ENCODE measurements around the gene KAT2A. TPM values are rescaled to one million over a fixed set of nuclear protein-coding genes. Genes with fewer than 3 reads are reported as not detected.

The KAT2A gene
- total RNA-seq, 1 experiment from 2014 or later = 41.2 TPM

DNA sequence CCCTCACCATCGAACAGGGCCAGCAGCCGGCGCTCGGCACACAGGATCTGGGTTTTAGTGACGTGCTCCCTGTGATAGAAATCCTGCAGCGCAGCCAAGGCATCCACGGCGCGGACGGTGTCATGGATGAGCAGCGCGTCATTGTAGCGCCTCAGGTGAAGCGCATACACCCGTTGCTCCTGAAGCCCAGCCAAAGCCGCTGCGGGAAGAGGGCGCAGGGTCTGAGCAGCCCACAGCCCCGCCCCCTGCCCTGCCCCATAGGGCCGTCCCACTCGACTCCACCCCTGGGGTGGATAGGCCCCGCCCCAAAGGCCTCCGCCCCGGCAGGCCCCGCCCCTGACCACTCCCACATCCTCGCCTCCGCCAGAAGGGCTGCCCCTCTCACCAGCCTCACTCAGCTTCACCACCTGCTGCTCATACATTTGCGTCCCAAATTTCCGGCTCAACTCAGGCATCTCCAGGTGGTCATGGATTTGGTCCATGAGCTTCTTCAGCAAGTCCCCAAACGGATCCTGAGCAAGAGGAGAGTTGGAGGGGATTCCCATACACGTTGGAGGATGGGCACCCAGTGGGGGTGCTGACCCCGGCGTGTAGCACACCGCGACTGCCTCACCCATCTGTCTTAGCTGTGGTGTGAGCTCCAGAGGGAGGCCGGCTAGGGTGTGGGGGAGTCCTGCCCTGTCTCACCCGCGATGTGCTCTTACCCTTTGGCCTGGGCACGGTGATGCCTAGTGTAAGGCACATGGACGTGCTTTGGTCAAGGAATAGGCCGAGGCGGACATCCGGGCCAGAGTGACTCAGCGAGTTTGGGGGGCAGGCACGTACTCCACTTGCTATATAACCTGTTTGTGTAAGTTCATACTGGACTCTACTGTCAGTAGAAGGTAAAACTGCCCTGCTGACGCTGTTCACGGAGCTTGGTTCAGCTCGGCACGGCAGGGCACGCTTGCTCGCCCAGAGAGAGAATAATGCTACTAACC lies 13.3 kb downstream of the KAT2A start:
- ChIA-PET CTCF (interaction anchor here (0.9 to 1.3 kb wide), 3 partner anchors 10 to 47 kb away, joined by 3 read pairs; no protein-coding TSS in a partner anchor), RAD21 (ENCODE audit: low non-redundant PET in 1 of 2, low total read pairs in 2 of 2, uncharacterized antibody in 2 of 2, unreplicated experiment in 2 of 2) (interaction anchor here in 1 of 2 experiments (0.7 kb wide), 1 partner anchor 72 kb away, joined by 6 read pairs; no protein-coding TSS in a partner anchor), POLR2A (interaction anchor here (1.4 kb wide), 1 partner anchor 53 kb away, joined by 3 read pairs; no protein-coding TSS in a partner anchor)
- peak overlapping the region; percentile 33 to 51 for H3K4me3 ChIP-seq (replicated peaks in 1 of 2; ENCODE audit: low read depth in 1 of 2, low read length in 2 of 2)
- intact Hi-C loops (cut with micrococcal nuclease) = no loop called here
- H3K36me3 ChIP-seq (ENCODE audit: control insufficient read depth in 1 of 2, insufficient read depth in 2 of 2, low read length in 2 of 2) = no peaks in the 10 kb centered on the region
- H3K4me2 ChIP-seq (ENCODE audit: low read length) = peak overlapping the region; percentile 82
- ATAC-seq = peak; percentile 99
- peak; percentile 74 for DNase-seq (ENCODE audit: low read depth, low spot score)
- no peaks in the 10 kb centered on the region for H3K27me3 ChIP-seq (ENCODE audit: insufficient read depth, low read length)
- TF ChIP-seq FOSL1 (IDR thresholded peaks at IDR 0.05; ENCODE audit: low read depth) = no peak
- no peak for TF ChIP-seq TCF7L2 (IDR thresholded peaks at IDR 0.05; ENCODE audit: borderline replicate concordance, extremely low read depth, insufficient read depth, insufficient read length)
- peak; percentile 66 for TF ChIP-seq POLR2AphosphoS5 (IDR thresholded peaks at IDR 0.05; ENCODE audit: low read depth, low read length)
- H3K9me3 ChIP-seq (ENCODE audit: control insufficient read depth in 1 of 2, insufficient read depth in 1 of 2, low read depth in 1 of 2, low read length in 2 of 2) = no peaks in the 10 kb centered on the region
- no peak overlapping the region; the same call in 1 of the 2 replicates for H3K27ac ChIP-seq (ENCODE audit: low read depth, low read length)
- peaks cover 7 to 15% of the 10 kb centered on the region in 2 experiments; a peak in 3 of 4 replicates for H3K4me1 ChIP-seq (ENCODE audit: control insufficient read depth in 1 of 2, insufficient read depth in 2 of 2, low read length in 2 of 2)
- H3K79me2 ChIP-seq (ENCODE audit: insufficient read depth, low read length) = no peaks in the 10 kb centered on the region
- peak overlapping the region; percentile 43; the same call in 1 of the 2 replicates for H3K9ac ChIP-seq (ENCODE audit: low read length)
- H3K9me2 ChIP-seq (ENCODE audit: insufficient read depth) = no peaks in the 10 kb centered on the region
- BruUV-seq (replicated peaks) = no TSS peak
- no peaks in the 10 kb centered on the region for H4K20me1 ChIP-seq (ENCODE audit: insufficient read depth)
- no peak overlapping the region for H2AFZ ChIP-seq (ENCODE audit: low read depth, low read length, poor library complexity, severe bottlenecking)

DNA sequence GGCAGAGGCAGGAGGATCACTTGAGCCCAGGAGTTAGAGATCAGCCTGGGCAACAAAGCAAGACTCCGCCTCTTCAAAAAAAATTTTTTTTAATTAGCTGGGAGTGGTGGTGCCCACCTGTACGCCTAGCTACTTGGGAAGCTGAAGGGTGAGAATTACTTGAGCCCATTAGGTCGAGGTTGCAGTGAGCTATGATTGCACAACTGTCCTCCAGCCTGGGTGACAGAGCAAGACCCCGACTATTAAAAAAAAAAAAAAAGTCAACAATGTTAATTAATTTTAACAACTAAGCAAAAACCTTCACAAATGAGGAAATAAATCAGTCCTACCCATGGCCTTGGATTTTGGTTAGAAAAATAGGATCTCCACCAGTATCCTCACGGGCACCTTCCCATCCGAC lies 14.0 kb downstream of the KAT2A start:
- H3K9ac ChIP-seq (ENCODE audit: low read length) = peak overlapping the region; percentile 43; the same call in 1 of the 2 replicates
- no TSS peak for BruUV-seq (replicated peaks)
- no peaks in the 10 kb centered on the region for H3K79me2 ChIP-seq (ENCODE audit: insufficient read depth, low read length)
- no peaks in the 10 kb centered on the region for H4K20me1 ChIP-seq (ENCODE audit: insufficient read depth)
- DNase-seq (ENCODE audit: low read depth, low spot score) = no peak
- no peaks in the 10 kb centered on the region for H3K9me2 ChIP-seq (ENCODE audit: insufficient read depth)
- ATAC-seq = no peak
- ChIA-PET RAD21 (ENCODE audit: low non-redundant PET in 1 of 2, low total read pairs in 2 of 2, uncharacterized antibody in 2 of 2, unreplicated experiment in 2 of 2) (interaction anchor here in 1 of 2 experiments (0.5 kb wide), 1 partner anchor 83 kb away, joined by 7 read pairs; no protein-coding TSS in a partner anchor), POLR2A (interaction anchor here (0.6 to 1.4 kb wide), 2 partner anchors 9 to 53 kb away, joined by 3 read pairs; partner anchors contain the start of gene ZNF385C), CTCF (interaction anchor here (0.7 to 1.3 kb wide), 2 partner anchors 10 to 87 kb away, joined by 3 read pairs; partner anchors contain the start of gene NKIRAS2)
- no peaks in the 10 kb centered on the region for H3K36me3 ChIP-seq (ENCODE audit: control insufficient read depth in 1 of 2, insufficient read depth in 2 of 2, low read length in 2 of 2)
- TF ChIP-seq ELF1 (IDR thresholded peaks at IDR 0.05; ENCODE audit: borderline replicate concordance, low read depth) = no peak
- peaks cover 7 to 15% of the 10 kb centered on the region in 2 experiments; a peak in 3 of 4 replicates for H3K4me1 ChIP-seq (ENCODE audit: control insufficient read depth in 1 of 2, insufficient read depth in 2 of 2, low read length in 2 of 2)
- H3K4me3 ChIP-seq (replicated peaks in 1 of 2; ENCODE audit: low read depth in 1 of 2, low read length in 2 of 2) = peak overlapping the region; percentile 33 to 51
- intact Hi-C loops (cut with micrococcal nuclease) = no loop called here
- H3K27me3 ChIP-seq (ENCODE audit: insufficient read depth, low read length) = no peaks in the 10 kb centered on the region
- H3K4me2 ChIP-seq (ENCODE audit: low read length) = peak overlapping the region; percentile 82
- H2AFZ ChIP-seq (ENCODE audit: low read depth, low read length, poor library complexity, severe bottlenecking) = no peak overlapping the region
- H3K9me3 ChIP-seq (ENCODE audit: control insufficient read depth in 1 of 2, insufficient read depth in 1 of 2, low read depth in 1 of 2, low read length in 2 of 2) = no peaks in the 10 kb centered on the region
- no peak overlapping the region for H3K27ac ChIP-seq (ENCODE audit: low read depth, low read length)
